SIG-M5 (cell line): ENCODE results near the gene PAX5.

ENCODE experiments used
- DNase-seq: peaks from one replicate; lab custom pipeline; 2025; lab: John Stamatoyannopoulos, UW

The PAX5 gene

GRCh38 chr9:36987891-36988290, 46.2 kb downstream of the PAX5 start:
- DNase-seq = no peak

GRCh38 chr9:36987409-36987808, 46.7 kb downstream of the PAX5 start:
- no peak for DNase-seq

- no peak for DNase-seq
Measured at GRCh38 chr9:36986468-36987408, 47.3 kb downstream of the PAX5 start.

GRCh38 chr9:36985769-36986467, 48.1 kb downstream of the PAX5 start:
- DNase-seq = no peak

- DNase-seq = no peak
Measured at GRCh38 chr9:36985061-36985768, 48.9 kb downstream of the PAX5 start.

GRCh38 chr9:36980148-36980974, 53.7 kb downstream of the PAX5 start:
- DNase-seq = no peak

GRCh38 chr9:36976371-36977030, 57.6 kb downstream of the PAX5 start:
- DNase-seq = no peak

GRCh38 chr9:36974731-36975130, 59.3 kb downstream of the PAX5 start:
- no peak for DNase-seq

- DNase-seq = no peak
Measured at GRCh38 chr9:36971935-36972488, 62.1 kb downstream of the PAX5 start.

- DNase-seq = no peak
Measured at GRCh38 chr9:36970007-36970888, 63.8 kb downstream of the PAX5 start.

GRCh38 chr9:36969216-36969771, 64.8 kb downstream of the PAX5 start:
- DNase-seq = no peak

- no peak for DNase-seq
Measured at GRCh38 chr9:36968574-36969215, 65.4 kb downstream of the PAX5 start.

GRCh38 chr9:36967997-36968396, 66.1 kb downstream of the PAX5 start:
- DNase-seq = no peak

GRCh38 chr9:36966371-36967097, 67.5 kb downstream of the PAX5 start:
- DNase-seq = no peak

- no peak for DNase-seq
Measured at GRCh38 chr9:36964791-36965190, 69.3 kb downstream of the PAX5 start.

GRCh38 chr9:36963346-36963745, 70.7 kb downstream of the PAX5 start:
- DNase-seq = no peak

- no peak for DNase-seq
Measured at GRCh38 chr9:36962691-36963090, 71.4 kb downstream of the PAX5 start.
